Spleen (tissue), 7 donors: Measurements from ENCODE around the gene SKOR1.

Experiments used
- POLR2A ChIP-seq, 3 donors: fragments of 450-650 bp; IDR thresholded peaks; one replicate each; pipeline ENCODE4 v1.5.1; 2017; ENCODE audit warnings: antibody characterized with exemption in 3 of 3, mild to moderate bottlenecking in 1 of 3
- TF ChIP-seq, protein P1 (sequence below), 11 experiments: fragments of 200-600 bp in 7 of 11; fragments of 450-650 bp in 4 of 11; sonication (generic) in 4 of 11; IDR thresholded peaks in 8 of 11; conservative IDR thresholded peaks in 3 of 11; 1 replicate in 7 of 11; 2 replicates in 4 of 11; pipeline versions ENCODE4 v1.4.0 to v1.8.0; 2016 to 2021; ENCODE audit warnings: antibody characterized with exemption in 11 of 11, inconsistent platforms in 4 of 11, mild to moderate bottlenecking in 1 of 11
- donor health status: DM: no; HTN: no; CAD: no; lungs with moderate emphysema.
- donor health status: DM: no; HTN: no; CAD: no.
- donor health status: DM: no; HTN: no; CAD: no.

- TF ChIP-seq, protein P1, sequence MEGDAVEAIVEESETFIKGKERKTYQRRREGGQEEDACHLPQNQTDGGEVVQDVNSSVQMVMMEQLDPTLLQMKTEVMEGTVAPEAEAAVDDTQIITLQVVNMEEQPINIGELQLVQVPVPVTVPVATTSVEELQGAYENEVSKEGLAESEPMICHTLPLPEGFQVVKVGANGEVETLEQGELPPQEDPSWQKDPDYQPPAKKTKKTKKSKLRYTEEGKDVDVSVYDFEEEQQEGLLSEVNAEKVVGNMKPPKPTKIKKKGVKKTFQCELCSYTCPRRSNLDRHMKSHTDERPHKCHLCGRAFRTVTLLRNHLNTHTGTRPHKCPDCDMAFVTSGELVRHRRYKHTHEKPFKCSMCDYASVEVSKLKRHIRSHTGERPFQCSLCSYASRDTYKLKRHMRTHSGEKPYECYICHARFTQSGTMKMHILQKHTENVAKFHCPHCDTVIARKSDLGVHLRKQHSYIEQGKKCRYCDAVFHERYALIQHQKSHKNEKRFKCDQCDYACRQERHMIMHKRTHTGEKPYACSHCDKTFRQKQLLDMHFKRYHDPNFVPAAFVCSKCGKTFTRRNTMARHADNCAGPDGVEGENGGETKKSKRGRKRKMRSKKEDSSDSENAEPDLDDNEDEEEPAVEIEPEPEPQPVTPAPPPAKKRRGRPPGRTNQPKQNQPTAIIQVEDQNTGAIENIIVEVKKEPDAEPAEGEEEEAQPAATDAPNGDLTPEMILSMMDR (IDR thresholded peaks at IDR 0.05 in 8 of 11, conservative IDR thresholded peaks at IDR 0.05 in 3 of 11): no peak
- no peak for TF ChIP-seq POLR2A (IDR thresholded peaks at IDR 0.05)
Observed at GRCh38 chr15:67819636-67820035, 5.7 kb upstream of the SKOR1 start.
